DND-41 (cell line): Measurements from ENCODE around the gene PLVAP.

Experiments
- EZH2 ChIP-seq: IDR thresholded peaks from 3 replicates; pipeline ENCODE4 v1.6.1; 2012; ENCODE audit warnings: borderline replicate concordance, low read depth, mild to moderate bottlenecking, moderate library complexity, low read length, inconsistent platforms; ENCODE audit not compliant: severe bottlenecking
- TF ChIP-seq, protein P1 (sequence below): IDR thresholded peaks from 2 replicates; pipeline ENCODE4 v1.5.1; 2012; ENCODE audit warnings: borderline replicate concordance, low read length, moderate library complexity, mild to moderate bottlenecking; ENCODE audit not compliant: poor library complexity, severe bottlenecking; ENCODE audit errors: extremely low read depth

- TF ChIP-seq, protein P1, sequence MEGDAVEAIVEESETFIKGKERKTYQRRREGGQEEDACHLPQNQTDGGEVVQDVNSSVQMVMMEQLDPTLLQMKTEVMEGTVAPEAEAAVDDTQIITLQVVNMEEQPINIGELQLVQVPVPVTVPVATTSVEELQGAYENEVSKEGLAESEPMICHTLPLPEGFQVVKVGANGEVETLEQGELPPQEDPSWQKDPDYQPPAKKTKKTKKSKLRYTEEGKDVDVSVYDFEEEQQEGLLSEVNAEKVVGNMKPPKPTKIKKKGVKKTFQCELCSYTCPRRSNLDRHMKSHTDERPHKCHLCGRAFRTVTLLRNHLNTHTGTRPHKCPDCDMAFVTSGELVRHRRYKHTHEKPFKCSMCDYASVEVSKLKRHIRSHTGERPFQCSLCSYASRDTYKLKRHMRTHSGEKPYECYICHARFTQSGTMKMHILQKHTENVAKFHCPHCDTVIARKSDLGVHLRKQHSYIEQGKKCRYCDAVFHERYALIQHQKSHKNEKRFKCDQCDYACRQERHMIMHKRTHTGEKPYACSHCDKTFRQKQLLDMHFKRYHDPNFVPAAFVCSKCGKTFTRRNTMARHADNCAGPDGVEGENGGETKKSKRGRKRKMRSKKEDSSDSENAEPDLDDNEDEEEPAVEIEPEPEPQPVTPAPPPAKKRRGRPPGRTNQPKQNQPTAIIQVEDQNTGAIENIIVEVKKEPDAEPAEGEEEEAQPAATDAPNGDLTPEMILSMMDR: no peak
- TF ChIP-seq EZH2: no peak
Observed at GRCh38 chr19:17304386-17305215, 72.5 kb downstream of the PLVAP start.
